DND-41 (cell line): Measurements from ENCODE around the gene RGL1.

Source experiments
- CTCF ChIP-seq: IDR thresholded peaks from 2 replicates; pipeline ENCODE4 v1.5.1; 2012; ENCODE audit warnings: borderline replicate concordance, low read length, moderate library complexity, mild to moderate bottlenecking; ENCODE audit not compliant: poor library complexity, severe bottlenecking; ENCODE audit errors: extremely low read depth
- EZH2 ChIP-seq: IDR thresholded peaks from 3 replicates; pipeline ENCODE4 v1.6.1; 2012; ENCODE audit warnings: borderline replicate concordance, low read depth, mild to moderate bottlenecking, moderate library complexity, low read length, inconsistent platforms; ENCODE audit not compliant: severe bottlenecking

DNA sequence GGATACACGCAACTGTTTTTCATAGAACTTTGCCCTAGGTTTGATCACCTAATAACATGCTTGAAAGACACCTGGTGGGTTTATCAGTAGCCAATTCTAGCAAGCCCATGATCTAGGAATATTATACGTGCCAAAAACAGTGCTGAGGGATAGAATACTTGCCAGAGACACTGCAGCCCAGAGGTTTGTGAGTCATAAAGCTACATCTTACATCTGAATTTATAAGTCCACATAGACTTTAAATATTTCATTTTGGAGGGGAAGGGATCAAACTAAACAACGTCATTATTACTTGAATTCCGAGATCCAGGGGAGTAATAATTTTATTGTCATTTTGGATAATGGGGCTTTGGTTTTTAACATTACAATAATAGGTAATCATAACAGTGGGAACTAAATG is 31.7 kb downstream of the RGL1 start:
- TF ChIP-seq EZH2, result no peak
- no peak for TF ChIP-seq CTCF
